ENCODE measurements around the gene RPS6KB1.
"Not testable (repeated sequence)": the region's sequence is repeated elsewhere in the genome, so short reads cannot be mapped to it uniquely, and the experiment has no call there.

DNA sequence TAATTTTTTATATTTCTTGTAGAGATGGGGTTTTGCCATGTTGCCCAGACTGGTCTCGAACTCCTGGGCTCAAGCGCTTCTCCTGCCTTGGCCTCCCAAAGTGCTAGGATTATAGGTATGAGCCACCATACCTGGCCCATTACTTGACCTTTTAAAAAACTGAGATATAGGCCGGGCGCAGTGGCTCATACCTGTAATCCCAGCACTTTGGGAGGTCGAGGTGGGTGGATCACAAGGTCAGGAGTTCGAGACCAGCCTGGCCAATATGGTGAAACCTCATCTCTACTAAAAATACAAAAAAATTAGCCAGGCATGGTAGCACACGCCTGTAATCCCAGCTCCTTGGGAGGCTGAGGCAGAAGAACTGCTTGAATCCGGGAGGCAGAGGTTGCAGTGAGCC lies 19.5 kb upstream of the RPS6KB1 start:
- TF ChIP-seq ZNF24 (IDR thresholded peaks at IDR 0.05); ZBTB7A (IDR thresholded peaks at IDR 0.05; ENCODE audit: borderline replicate concordance, control insufficient read depth, low read depth, low read length); RCOR1 (IDR thresholded peaks at IDR 0.05; ENCODE audit: borderline replicate concordance in 1 of 2, low read depth in 2 of 2, low read length in 2 of 2); RFX5 (IDR thresholded peaks at IDR 0.05; ENCODE audit: low read depth, low read length); EZH2 (IDR thresholded peaks at IDR 0.05; ENCODE audit: borderline replicate concordance, low read depth, low read length); HNRNPK (IDR thresholded peaks at IDR 0.05; ENCODE audit: low read depth, low read length, poor library complexity, severe bottlenecking); EP300 (IDR thresholded peaks at IDR 0.05; ENCODE audit: low read length); CBFB (CRISPR knock-in tag; IDR thresholded peaks at IDR 0.05); ZNF644 (tag; IDR thresholded peaks at IDR 0.05; ENCODE audit: low read depth); ZNF263 (CRISPR knock-in tag; IDR thresholded peaks at IDR 0.05; ENCODE audit: borderline replicate concordance); KDM1A (IDR thresholded peaks at IDR 0.05): not testable (repeated sequence)
- TF ChIP-seq, protein P1, sequence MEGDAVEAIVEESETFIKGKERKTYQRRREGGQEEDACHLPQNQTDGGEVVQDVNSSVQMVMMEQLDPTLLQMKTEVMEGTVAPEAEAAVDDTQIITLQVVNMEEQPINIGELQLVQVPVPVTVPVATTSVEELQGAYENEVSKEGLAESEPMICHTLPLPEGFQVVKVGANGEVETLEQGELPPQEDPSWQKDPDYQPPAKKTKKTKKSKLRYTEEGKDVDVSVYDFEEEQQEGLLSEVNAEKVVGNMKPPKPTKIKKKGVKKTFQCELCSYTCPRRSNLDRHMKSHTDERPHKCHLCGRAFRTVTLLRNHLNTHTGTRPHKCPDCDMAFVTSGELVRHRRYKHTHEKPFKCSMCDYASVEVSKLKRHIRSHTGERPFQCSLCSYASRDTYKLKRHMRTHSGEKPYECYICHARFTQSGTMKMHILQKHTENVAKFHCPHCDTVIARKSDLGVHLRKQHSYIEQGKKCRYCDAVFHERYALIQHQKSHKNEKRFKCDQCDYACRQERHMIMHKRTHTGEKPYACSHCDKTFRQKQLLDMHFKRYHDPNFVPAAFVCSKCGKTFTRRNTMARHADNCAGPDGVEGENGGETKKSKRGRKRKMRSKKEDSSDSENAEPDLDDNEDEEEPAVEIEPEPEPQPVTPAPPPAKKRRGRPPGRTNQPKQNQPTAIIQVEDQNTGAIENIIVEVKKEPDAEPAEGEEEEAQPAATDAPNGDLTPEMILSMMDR (IDR thresholded peaks at IDR 0.05 in 2 of 3, conservative IDR thresholded peaks at IDR 0.05 in 1 of 3; ENCODE audit: insufficient read depth in 2 of 3, low read depth in 1 of 3, low read length in 3 of 3) = not testable (repeated sequence)
- TF ChIP-seq, protein P2, sequence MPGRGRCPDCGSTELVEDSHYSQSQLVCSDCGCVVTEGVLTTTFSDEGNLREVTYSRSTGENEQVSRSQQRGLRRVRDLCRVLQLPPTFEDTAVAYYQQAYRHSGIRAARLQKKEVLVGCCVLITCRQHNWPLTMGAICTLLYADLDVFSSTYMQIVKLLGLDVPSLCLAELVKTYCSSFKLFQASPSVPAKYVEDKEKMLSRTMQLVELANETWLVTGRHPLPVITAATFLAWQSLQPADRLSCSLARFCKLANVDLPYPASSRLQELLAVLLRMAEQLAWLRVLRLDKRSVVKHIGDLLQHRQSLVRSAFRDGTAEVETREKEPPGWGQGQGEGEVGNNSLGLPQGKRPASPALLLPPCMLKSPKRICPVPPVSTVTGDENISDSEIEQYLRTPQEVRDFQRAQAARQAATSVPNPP (IDR thresholded peaks at IDR 0.05; ENCODE audit: borderline replicate concordance, insufficient read depth, insufficient read length) = not testable (repeated sequence)
- TF ChIP-seq, protein P3, sequence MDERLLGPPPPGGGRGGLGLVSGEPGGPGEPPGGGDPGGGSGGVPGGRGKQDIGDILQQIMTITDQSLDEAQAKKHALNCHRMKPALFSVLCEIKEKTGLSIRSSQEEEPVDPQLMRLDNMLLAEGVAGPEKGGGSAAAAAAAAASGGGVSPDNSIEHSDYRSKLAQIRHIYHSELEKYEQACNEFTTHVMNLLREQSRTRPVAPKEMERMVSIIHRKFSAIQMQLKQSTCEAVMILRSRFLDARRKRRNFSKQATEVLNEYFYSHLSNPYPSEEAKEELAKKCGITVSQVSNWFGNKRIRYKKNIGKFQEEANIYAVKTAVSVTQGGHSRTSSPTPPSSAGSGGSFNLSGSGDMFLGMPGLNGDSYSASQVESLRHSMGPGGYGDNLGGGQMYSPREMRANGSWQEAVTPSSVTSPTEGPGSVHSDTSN (CRISPR knock-in tag; IDR thresholded peaks at IDR 0.05; ENCODE audit: low read depth) = not testable (repeated sequence)
- TF ChIP-seq, protein P3 (tag; conservative IDR thresholded peaks at IDR 0.05; ENCODE audit: low read depth) = not testable (repeated sequence)
